GM21360 (cell line): ENCODE data around the gene ANKEF1.

ENCODE experiments used
- ATAC-seq: cut with Tn5 transposase; IDR thresholded peaks from one replicate; pipeline ENCODE4 v1.9.1; 2021; ENCODE audit warnings: mild to moderate bottlenecking, moderate library complexity; ENCODE audit not compliant: unreplicated experiment

The ANKEF1 gene

DNA sequence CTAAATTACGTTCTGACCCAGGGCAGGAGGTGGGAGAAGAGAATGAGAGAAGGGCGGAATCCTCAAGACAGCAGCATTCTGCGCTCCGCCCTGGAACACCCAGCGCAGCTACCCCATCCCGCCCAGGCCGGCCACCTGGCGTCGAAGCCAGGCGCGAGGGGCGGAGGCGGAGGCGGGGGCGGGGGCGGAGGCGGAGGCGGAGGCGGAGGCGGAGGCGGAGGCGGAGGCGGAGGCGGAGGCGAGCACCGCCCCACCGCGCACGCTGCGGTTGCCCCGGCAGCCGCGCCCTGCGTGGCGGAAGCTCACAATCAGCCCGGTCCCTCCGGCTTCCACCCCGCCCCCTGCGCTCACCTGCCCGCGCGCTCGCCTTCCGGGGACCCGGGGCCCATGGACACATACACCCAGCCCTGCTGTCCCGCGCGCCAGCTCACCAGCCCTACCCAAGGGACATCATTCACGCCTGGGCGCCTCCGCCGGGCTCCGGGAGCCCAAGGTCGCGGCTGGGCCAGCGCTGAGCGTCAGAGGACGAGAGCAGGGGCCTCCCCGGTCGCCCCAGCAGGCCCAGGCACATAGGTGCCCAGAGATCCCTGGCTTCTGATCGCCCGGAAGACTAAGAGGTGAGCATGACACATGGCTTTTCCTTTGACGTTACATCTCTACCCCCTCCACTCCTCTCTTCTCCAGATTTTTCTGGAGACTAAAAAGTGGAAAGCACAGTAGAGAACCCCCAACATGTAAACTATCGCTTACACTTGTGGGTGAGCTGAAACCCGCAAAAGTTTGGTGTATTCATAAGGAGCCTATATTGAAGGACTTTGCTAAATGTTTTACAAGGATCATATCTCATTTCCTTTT is at the start of gene ANKEF1:
ANKEF1 (plus strand) TSS at position 271 of the 855 bp plus-strand sequence. CDS start 3,315 bp downstream, outside the sequence.
- peak; percentile 94 for ATAC-seq

- ATAC-seq, result no peak
Measured at GRCh38 chr20:9985281-9985680, 49.5 kb upstream of the ANKEF1 start.

GRCh38 chr20:9985773-9986172 is 49.0 kb upstream of the ANKEF1 start:
- no peak for ATAC-seq

GRCh38 chr20:9989066-9989724 is 45.6 kb upstream of the ANKEF1 start:
- ATAC-seq, result no peak

- ATAC-seq, result no peak
Measured at GRCh38 chr20:9993137-9993536, 41.6 kb upstream of the ANKEF1 start.

- no peak for ATAC-seq
Measured at GRCh38 chr20:9994676-9995075, 40.1 kb upstream of the ANKEF1 start.

DNA sequence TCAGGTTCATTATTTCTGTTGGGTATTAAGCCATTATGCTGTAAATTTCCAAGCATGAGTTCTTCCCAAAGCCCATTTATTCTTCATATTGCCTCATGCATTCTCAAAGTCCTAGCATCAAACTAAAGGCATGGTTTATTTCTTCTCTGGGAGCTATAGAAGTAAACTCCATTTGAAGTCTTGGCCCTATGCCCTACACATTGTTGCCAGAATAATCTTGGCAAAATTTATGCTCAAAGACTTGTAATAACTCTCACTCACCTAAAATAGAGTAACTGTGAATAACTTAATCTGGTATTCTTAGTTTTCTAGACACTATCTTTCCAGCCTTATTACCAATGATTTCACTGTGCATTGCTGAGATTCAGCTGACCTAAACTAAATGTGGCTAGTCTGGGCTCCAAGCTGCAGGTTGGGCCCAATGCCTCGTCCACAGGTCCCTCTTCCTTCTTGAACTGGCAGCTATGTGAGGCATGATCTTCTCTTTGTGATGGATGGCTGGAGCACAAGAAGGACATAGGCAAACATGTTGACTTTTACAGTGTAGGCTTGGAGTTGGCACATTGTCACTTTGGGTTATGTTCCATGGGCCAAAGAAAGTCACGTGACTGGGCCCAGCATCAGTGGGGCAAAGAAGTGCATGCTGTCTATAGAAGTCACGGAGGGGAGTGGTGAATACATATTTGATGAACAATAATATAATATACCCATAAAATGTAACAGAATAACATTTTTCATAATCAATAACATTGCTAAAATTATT is 39.1 kb upstream of the ANKEF1 start:
- no peak for ATAC-seq

- no peak for ATAC-seq
Measured at GRCh38 chr20:9996944-9997343, 37.8 kb upstream of the ANKEF1 start.

DNA sequence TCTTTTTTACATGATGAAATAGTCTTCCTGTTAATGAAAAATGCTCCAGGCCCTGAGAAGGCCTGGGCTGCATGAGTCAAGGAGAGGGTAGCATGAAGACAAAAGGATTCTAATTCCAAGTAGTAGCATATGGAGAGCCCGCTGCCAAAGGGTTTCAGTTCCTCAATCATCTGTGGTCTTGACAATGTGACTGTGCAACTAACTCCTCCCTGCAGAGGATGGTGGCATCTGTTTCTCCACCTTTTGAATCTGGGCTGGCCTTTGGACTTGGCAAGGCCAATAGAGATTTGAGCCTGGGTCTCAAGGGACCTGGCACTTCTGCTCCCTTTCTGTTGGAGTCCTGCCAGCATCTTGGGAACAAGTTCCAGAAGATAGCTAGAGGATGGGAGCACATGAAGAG is 35.1 kb upstream of the ANKEF1 start:
- ATAC-seq, result no peak

DNA sequence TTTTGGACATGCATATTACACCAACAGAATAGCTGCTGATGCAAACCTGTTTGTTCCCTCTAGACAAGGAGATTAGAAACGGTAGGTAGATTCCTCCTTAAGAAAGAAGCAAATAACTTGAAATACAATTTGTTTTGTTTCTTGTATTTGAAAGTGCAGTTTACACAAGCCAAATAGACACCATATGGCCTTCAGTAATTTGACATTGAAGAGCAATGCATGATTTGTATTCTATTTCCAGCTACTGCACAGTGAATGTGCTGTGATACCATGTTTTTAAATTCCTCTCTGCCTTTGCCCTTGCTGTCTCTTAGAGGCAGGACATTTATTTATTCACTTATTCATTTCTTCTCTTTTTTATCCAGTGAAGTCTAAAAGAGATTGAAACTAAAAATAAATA is 31.9 kb upstream of the ANKEF1 start:
- no peak for ATAC-seq

DNA sequence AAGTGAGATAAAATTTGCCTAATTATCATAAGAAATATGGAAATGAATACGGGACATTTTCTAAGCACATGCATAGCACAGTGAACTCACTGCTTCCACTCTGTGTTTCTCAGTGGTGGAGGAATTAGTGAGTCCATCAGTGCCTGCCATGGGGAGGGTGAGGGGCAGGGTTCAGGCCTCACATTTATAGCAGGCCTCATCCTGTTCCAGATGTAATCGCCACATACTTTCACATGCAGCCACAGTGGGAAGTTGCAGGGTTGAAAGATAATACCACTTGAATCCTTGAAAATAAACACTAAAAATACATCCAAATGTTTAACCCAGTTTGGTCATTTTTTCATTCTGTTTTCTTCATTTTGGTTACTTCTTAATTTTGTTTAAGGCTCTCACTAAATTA is 29.9 kb upstream of the ANKEF1 start:
- ATAC-seq, result no peak

- ATAC-seq, result no peak
Measured at GRCh38 chr20:10005885-10006284, 28.9 kb upstream of the ANKEF1 start.

- ATAC-seq, result no peak
Measured at GRCh38 chr20:10006447-10007090, 28.2 kb upstream of the ANKEF1 start.

GRCh38 chr20:10007158-10007557 is 27.6 kb upstream of the ANKEF1 start:
- no peak for ATAC-seq

- ATAC-seq, result no peak
Measured at GRCh38 chr20:10007747-10008146, 27.0 kb upstream of the ANKEF1 start.

- no peak for ATAC-seq
Measured at GRCh38 chr20:10012464-10012863, 22.3 kb upstream of the ANKEF1 start.

DNA sequence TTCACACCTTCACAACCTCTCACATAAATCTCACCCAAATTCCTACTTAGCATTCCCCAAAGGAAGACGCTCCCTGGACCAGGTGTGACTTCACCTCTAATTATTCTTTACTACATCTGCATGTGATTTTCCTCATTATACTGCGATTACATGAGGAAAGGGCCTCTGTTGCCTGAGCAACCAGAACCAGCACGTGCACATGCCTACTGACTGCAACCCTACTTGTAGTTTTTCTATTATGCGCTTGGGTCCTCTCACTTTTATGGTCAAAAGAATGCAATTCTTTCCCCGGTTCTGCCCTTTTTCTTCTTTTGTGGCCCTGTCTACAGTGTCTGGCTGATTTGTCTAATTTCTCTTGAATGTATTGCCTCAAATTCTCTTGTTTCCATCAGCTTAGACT is 20.4 kb upstream of the ANKEF1 start:
- no peak for ATAC-seq

GRCh38 chr20:10020937-10021336 is 13.8 kb upstream of the ANKEF1 start:
- ATAC-seq, result no peak

DNA sequence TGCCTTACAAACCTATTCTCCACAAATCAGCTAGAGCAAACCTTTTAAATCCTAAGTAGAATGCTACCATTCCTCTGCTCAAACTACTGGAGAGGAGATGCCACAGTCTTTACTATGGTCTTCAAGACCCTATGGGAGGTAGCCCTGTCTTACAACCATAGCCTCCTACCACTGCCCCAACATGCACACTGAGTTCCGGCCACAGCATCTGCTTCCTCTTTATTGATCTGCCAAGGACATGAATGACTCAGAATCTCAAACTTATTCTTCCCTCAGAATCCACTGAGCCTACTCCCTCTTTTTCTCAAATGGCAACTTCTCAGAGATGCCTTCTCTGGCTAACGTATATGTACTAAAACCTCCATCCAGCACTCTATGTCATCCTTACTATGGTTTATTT is 12.2 kb upstream of the ANKEF1 start:
- ATAC-seq, result no peak

DNA sequence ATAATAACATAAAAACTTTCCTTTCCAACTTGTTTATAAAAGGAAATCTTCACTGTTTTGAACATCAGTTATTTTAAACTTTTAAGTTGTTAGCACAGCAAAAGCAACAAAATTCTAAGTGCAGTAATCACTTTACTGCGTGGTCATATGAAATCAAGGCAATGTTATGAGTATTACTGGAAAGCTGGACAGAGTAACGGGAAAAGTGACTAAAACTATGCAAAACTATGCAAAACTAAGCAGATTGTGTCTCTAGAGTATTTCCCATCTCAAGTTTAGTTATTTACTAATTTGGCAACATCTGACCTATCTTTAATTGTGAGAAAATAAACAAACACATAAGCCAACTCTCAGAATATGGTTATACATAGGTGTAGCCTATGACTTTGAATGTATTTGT is 10.9 kb upstream of the ANKEF1 start:
- ATAC-seq, result no peak
